ENCODE results near the gene CCDC24.
A peak's percentile ranks its signal among the peaks of the same experiment; 100 is the strongest.

CCDC24 gene

GRCh38 chr1:44027320-44027719 is 35.9 kb downstream of the CCDC24 start:
- no peak for DNase-seq

- no peak for DNase-seq
Observed at GRCh38 chr1:44029260-44029910, 38.0 kb downstream of the CCDC24 start.

- DNase-seq = peak; percentile 90
Observed at GRCh38 chr1:44029911-44030604, 38.7 kb downstream of the CCDC24 start.

- DNase-seq = no peak
Observed at GRCh38 chr1:44030605-44031251, 39.3 kb downstream of the CCDC24 start.

GRCh38 chr1:44031252-44032169 is 40.1 kb downstream of the CCDC24 start, which contains the start of gene SLC6A9:
SLC6A9 (minus strand) TSS chr1:44031462; CDS start chr1:44024277, 7,185 bp downstream.
- no peak for DNase-seq

GRCh38 chr1:44032170-44032790 is 40.9 kb downstream of the CCDC24 start:
- DNase-seq = no peak

GRCh38 chr1:44033041-44033575 is 41.7 kb downstream of the CCDC24 start:
- no peak for DNase-seq

GRCh38 chr1:44033756-44034155 is 42.4 kb downstream of the CCDC24 start:
- no peak for DNase-seq

- no peak for DNase-seq
Observed at GRCh38 chr1:44034423-44034822, 43.0 kb downstream of the CCDC24 start.

GRCh38 chr1:44034976-44035716 is 43.7 kb downstream of the CCDC24 start:
- DNase-seq = no peak

- no peak for DNase-seq
Observed at GRCh38 chr1:44035726-44036408, 44.5 kb downstream of the CCDC24 start.

GRCh38 chr1:44036409-44037139 is 45.2 kb downstream of the CCDC24 start:
- DNase-seq = peak; percentile 81

- DNase-seq = no peak
Observed at GRCh38 chr1:44037154-44037553, 45.8 kb downstream of the CCDC24 start.

- DNase-seq = no peak
Observed at GRCh38 chr1:44038876-44039657, 47.7 kb downstream of the CCDC24 start.

- DNase-seq = no peak
Observed at GRCh38 chr1:44040418-44040817, 49.0 kb downstream of the CCDC24 start.

- DNase-seq = no peak
Observed at GRCh38 chr1:44040846-44041245, 49.4 kb downstream of the CCDC24 start.

GRCh38 chr1:44043176-44044070 is 52.0 kb downstream of the CCDC24 start:
- DNase-seq = no peak

Data from NCI-H774 (cell line).